Measurements from ENCODE around the gene ETV4.
"Not testable (repeated sequence)": the region's sequence is repeated elsewhere in the genome, so short reads cannot be mapped to it uniquely, and the experiment has no call there.

DNA sequence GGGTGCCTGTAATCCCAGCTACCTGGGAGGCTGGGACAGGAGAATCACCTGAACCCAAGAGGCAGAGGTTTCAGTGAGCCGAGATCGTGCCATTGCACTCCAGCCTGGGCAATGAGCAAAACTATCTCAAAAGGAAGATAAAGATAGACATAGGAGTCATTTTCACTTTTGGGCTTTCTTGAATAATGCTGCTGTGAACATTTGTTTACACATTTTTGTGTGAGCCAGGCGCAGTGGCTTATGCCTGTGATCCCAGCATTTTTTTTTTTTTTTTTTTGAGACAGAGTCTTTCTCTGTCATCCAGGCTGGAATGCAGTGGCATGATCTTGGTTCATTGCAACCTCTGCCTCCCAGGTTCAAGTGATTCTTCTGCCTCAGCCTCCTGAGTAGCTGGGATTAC is 34.9 kb downstream of the ETV4 start:
- TF ChIP-seq EZH2phosphoT487 (IDR thresholded peaks at IDR 0.05; ENCODE audit: borderline replicate concordance, low read depth); CTCF (IDR thresholded peaks at IDR 0.05); REST (IDR thresholded peaks at IDR 0.05; ENCODE audit: low read depth, low read length); SMC3 (IDR thresholded peaks at IDR 0.05; ENCODE audit: low read depth, low read length); POLR2AphosphoS5 (IDR thresholded peaks at IDR 0.05; ENCODE audit: low read depth, low read length); RCOR1 (IDR thresholded peaks at IDR 0.05; ENCODE audit: low read length); FOSL2 (IDR thresholded peaks at IDR 0.05; ENCODE audit: borderline replicate concordance, low read depth): not testable (repeated sequence)
- TF ChIP-seq, protein P1, sequence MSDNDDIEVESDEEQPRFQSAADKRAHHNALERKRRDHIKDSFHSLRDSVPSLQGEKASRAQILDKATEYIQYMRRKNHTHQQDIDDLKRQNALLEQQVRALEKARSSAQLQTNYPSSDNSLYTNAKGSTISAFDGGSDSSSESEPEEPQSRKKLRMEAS (IDR thresholded peaks at IDR 0.05; ENCODE audit: low read depth), result not testable (repeated sequence)
